ENCODE data around the gene NES.
"Not testable (repeated sequence)": the region's sequence is repeated elsewhere in the genome, so short reads cannot be mapped to it uniquely, and the experiment has no call there.

NES gene

DNA sequence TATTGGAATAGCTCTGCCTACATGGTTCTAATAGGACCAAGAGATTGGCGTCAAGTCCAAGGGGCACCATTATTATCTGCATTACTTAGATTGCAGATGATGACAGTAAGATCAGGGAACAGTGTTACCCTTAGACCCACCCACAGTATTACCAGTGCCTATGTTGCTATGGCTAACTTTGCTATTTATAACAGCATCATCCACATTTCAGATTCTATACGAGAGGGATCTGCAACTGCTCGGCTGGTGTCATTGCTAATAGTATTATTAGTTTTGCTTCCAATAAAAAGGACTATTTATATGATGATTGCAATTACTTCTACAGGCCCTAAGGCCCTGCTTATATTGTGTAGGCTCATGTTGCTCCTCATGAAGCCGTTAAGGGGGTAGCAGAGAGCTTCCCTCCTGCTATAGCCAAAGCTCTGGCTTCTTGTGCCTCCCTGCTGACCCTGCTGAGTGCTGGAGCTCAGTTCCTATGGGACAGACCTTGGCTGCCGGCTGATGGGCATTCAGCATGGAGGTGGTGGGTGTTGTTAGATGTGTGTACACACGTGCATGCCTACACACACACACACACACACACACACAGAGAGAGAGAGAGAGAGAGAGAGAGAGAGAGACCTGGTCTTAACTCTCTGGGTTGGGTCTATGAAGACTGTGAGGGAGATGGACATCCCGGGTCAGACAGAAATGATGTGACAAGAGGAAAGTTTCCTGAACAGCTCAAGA lies 34.0 kb downstream of the NES start:
- DNase-seq = no peak

DNA sequence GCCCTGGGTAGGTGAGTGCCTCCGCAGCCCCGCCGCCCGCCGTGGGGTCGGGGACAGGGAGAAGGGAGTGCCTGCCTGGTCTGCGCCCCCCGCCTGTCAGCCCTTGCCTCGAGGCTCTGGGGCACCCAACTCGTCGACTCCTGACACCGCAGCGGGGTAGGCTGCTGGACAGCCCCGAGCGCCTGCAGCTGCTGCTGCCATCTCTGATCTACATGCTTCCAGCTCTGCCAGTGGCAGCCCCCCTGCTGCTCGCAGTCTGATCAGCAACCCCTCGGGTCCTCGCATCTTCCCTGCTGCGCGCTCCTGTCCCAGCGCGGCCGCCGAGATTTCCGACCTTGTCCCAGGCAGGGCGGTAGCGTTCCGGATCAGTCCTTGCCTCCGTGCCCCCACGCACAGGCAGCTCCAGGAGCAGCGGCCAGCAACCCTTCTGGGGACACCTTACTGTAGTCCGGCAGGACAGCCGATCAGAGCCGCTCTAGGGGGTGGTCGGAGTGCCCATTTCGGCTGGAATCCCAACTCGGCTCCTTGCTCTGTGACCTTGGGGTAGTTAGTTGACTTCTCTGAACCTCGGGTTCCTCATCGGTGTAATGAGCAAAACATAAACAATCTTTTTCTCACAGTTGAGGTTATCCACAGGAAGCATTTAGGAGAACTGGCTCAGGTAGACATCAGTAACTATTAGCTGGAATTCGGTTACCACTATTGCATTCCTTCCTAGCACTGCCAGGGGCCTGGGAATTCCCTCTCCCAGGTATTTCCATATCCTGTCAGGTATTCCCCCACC lies 34.8 kb downstream of the NES start:
- DNase-seq = no peak

DNA sequence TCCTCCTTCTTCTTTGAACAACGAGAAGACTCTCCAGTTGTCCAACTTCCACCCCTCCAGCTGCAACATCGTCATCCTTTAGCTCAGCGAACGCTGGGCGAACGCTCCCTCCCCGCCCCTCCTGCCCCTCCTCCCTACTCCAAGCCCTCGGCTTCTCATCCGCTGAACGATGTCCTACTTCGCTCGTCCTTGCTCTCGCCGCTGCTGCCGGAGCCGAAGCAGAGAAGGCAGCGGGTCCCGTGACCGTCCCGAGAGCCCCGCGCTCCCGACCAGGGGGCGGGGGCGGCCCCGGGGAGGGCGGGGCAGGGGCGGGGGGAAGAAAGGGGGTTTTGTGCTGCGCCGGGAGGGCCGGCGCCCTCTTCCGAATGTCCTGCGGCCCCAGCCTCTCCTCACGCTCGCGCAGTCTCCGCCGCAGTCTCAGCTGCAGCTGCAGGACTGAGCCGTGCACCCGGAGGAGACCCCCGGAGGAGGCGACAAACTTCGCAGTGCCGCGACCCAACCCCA lies 35.4 kb downstream of the NES start, which contains the start of gene BCAN:
Gene BCAN, plus strand, starts transcription at position 357 of the 504 bp plus-strand sequence. CDS start 3,938 bp downstream, outside the sequence.
- no peak for DNase-seq

DNA sequence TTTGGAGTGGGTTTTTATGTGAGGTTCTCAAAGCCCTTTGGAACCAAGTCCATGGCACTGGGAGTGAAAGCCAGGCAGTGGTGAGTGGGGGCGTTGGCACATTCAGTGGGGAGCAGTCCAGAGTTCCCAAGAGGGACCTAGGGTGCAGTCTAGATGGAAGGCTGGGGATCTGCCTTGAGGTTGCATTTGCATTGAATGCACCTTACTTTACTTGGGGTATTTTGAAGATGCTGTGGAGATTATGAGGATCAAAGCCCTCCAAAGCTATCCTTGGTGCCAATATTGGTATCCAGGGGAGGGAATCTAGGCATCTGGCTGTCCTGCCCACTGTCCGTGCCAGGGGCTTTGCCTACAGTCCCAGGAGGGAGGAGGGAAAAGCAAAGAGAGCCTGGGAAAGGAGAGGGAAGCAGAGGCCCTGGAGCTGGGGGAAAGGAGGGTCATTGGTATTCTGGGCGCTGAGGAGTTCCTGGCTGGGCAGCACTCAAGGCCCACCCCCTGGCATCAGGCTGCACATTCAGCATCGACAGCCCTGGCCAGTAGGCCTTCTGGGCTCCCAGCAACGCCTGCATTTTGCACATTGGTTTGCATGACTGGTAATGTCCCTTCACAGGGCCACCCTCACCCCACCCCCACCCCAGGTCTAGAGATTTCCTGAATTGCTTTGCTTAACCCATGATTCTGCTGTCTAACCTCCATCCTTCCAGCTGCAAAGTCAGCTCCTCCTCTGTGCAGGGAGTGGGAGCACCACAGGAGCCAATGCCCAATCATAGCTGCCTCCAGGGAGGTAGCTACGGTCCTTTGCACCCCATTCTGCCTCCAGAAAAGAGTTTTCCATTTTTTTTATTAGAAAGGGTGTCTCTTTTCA lies 36.1 kb downstream of the NES start:
- DNase-seq = no peak

DNA sequence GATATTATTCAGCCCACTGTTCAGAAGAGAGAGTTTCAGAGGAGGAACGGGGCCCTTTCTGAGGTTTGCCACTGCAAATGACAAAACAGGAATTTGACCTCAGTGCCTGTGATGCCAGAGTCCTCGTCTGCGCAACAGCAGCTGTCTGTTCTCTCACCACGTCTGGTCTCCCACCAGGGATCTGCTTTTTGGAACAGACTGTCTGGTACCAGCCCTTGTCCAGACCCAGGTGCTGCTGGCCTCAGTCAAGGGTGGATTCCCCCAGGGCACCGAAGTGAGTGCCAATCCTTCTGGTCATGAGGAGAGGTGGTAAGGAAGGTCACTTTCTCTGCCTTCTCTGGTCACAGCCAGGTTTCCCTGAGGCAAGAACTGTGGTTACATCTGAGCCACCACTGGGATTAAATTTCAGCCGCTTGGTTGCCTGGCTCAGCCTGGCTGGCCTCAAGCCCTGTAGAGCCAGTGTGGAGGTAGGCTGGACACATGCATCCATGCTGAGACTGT lies 37.6 kb downstream of the NES start:
- DNase-seq = no peak

DNA sequence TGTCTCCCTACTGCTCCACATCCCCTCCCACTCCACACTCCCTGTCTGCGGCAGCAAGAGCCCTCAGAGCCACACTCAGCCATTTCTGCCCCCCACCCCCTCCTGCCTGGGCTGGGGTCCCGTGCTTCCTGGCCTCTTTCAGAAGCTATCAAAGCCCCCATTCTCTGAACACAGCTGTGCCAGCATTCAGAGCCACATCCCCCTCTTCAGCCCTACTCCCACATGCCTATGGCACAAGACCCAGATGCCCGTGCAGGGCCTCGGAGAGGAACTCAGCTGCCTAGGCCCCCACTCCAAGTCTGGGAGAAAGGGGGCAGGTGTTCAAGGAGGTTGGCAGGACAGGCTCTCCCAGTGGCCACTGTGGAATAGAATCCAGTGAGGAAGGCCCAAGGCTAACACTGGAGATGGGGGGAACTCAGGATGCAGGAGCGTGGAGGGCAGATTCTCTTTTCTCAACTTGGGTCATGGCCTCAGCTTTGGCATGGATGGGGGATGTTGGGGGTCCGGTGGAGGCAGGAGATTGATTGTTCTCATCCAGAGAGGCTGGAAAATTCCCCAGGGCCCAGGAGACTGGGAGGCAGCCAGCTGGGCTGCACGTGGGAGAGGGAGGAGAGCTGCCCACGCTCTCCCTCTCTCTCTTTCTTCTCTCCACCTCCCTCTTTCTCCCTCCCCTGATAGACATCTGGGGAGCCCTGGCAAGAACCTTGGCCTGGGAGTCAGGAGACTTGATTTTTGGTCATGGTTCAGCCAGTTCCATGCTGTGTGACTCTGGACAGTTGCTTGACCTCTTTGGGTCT lies 38.8 kb downstream of the NES start:
- DNase-seq = no peak

DNA sequence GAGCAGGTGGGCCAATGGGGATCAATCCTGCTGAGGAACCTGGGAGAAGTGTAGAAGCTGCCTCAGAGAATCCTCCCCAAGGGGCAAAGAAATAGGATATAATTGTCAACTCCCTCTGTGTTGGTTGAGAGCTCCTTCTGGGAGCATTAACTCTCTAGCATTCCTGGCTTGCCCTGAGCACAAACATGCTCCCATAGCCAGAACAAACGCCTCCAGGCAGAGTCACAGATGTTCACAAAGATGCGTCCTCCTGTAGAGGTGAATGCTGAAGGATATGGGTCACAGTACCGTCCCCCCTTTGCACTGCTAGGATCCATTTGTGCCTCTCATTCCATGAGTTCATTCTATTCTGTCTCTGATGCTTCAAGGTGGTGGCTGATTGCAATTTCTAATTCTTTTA lies 44.9 kb downstream of the NES start:
- DNase-seq = no peak

DNA sequence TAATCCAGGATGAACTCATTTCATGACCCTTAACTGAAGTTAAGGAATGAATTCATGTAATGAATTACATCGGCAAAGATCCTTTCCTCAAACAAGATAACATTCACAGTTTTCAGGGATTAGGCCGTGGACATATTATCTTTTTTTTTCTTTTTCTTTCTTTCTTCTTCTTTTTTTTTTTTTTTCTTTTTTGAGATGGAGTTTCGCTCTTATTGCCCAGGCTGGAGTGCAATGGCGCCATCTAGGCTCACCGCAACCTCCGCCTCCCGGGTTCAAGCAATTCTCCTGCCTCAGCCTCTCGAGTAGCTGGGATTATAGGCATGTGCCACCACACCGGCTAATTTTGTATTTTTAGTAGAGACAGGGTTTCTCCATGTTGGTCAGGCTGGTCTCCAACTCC lies 46.1 kb downstream of the NES start:
- DNase-seq = not testable (repeated sequence)

DNA sequence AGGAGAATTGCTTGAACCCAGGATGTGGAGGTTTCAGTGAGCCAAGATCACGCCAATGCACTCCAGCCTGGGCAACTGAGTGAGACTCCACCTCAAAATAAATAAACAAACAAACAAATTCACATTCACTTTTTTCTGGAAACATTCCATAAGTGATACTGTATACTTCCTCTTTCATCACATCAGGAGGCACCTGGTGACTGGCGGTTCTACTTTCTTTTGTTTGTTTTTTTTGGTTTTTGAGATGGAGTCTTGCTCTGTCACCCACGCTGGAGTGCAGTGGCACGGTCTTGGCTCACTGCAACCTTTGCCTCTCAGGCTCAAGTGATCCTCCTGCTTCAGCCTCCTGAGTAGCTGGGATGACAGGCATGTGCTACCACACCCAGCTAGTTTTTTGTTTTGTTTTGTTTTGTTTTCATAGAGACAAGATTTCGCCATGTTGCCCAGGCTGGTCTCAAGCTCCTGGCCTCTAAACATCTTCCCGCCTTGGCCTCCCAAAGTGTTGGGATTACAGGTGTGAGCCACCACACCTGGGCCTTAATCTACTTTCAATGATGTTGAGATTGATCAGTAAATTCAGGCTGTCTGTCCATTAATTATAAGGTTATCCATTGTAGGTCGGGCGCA lies 47.3 kb downstream of the NES start:
- no peak for DNase-seq

DNA sequence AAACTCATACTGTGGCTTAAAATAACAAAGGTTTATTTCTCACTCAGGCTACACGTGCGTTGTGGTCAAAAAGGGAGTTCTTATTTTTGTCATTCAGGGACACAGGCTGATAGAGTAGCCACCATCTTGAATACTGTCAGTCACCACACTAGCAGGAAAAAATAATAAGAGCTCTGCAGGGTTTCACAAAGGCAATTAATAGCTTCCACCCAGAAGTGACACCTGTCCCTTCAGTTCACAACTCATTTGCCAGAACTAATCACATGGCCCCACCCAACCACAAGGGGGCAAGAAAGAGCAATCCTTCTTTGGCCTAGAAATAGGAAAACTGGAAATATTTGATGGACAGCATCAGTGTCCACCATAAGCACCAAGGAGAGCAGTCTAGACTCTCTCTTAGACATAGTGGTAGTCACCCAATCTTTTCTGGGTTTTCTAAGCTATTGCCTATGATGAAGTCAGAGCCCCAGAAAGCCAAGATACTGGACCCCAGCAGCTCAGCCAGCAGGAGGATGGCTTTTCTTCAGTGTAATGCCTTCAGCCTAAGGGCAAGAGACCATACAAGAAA lies 49.8 kb downstream of the NES start:
- DNase-seq = no peak

DNA sequence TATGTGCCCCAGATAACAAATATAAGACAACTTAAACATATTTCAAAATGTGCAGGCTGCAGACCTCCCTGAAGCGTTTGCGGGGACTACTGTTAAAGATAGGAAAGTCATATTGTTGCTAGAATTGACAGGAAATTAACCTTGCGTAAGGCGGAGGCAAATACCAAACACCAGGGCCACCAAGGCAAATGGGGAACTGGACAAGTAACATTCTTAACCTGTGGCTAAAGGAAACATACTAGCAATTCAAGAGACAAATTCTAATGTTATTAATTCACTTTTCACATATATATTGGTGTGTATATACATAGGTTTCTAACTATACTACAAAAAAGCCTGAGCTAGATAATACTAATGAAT lies 51.1 kb downstream of the NES start:
- DNase-seq = no peak

DNA sequence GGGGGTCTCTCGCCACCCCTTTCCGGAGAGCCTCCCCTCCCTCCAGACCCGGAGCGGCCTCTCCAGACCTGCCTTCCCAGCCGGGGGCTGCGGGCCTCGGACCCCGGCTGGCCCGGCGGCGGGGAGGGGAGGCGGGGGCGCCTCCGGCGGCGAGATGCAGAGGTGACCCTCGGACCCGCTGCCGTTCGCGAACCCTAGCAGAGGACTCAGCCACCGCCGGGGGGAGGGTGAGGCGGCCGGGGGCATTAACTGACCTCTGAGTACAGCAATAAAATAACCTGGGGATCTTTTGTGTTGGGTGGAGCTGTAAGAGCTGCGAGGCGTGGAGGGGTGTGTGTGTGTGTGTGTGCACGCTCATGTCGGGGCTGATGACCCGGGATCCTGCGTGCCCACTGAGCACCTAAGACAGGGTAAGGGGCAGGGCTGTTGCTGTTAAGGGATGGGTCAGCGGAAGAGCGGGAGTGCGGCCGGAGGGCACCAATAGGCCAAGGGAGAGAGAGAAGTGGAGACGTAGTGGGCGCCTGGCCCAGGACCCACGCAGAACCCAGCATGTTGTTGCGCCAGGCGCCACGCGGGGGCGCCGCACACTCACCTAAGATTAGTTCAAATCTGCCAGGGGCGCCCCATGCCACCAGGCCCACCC lies 51.6 kb downstream of the NES start:
- DNase-seq = peak; percentile 71 to 75

DNA sequence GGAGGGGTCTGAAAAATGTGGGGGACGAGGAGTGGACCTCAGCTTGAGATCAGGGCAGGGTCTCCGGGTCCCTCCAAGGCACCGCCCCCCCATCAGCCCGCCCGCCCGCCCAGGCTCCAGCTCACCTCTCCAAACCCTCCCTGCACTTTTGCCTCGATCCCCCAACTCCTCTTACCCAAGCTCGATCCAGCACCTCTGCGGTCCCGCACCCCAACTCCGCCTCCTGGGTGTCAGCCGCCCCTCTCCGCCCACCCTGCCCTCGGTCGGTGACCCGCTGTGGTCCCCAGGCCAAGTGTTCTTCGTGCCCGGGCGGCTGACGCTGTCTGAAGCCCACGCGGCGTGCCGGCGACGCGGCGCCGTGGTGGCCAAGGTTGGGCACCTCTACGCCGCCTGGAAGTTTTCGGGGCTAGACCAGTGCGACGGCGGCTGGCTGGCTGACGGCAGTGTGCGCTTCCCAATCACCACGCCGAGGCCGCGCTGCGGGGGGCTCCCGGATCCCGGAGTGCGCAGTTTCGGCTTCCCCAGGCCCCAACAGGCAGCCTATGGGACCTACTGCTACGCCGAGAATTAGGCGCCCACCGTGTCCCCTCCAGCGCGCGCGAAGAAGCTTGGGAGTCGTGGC lies 52.3 kb downstream of the NES start:
- DNase-seq = no peak

DNA sequence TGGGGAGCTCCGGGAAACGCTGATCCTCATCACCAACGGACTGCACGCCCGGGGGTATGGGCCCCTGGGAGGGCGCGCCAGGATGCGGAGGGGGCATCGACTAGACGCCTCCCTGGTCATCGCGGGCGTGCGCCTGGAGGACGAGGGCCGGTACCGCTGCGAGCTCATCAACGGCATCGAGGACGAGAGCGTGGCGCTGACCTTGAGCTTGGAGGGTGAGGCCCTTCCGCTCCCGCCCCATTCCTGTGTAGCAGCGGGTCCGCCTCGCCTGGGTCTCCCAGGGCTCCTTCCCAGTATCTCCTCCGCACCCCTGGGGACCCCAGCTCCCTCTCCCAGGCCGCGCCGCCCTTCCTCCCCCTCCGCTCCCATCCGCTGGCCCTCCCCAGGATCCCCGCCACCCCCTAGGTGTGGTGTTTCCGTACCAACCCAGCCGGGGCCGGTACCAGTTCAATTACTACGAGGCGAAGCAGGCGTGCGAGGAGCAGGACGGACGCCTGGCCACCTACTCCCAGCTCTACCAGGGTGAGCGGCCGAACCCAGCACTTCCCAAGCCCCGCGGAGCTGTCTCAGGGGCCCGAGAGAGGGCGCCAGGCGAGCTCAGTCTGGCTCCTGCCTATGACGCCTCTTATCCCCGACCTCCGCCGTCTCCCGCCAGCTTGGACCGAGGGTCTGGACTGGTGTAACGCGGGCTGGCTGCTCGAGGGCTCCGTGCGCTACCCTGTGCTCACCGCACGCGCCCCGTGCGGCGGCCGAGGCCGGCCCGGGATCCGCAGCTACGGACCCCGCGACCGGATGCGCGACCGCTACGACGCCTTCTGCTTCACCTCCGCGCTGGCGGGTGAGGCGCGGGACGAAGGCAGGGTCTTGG lies 53.0 kb downstream of the NES start:
- peak in 1 of 2 donors; percentile 44 for DNase-seq

DNA sequence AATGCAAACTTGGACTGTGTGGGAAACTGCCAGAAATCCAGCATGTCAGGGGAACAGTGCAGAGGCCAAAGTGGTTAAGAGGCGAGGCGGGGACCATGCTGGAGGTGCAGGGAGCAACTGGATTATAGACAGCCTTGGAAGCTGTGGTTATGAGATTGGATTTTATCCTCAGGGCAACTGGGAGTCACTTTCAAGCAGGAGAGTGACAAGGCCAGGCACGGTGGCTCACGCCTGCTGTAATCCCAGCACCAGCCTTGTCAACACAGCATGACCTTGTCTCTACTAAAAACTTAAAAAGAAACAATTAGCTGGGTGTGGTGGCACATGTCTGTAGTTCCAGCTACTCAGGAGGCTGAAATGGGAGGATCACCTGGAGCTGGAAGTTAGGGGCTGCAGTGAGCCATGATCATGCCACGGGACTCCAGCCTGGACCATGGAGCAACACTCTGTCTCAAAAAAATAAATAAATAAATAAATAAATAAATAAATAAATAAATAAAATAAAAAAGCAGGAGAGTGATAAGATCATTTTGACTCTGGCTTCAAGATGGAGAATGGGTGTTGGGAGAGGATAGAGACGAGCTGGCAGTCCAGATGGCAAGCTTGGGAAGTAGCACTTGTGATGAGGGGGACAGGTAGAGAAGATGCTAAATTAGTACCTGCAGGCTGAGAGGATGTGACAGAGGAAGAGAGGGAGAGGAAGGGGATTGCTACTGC lies 54.5 kb downstream of the NES start:
- no peak for DNase-seq

DNA sequence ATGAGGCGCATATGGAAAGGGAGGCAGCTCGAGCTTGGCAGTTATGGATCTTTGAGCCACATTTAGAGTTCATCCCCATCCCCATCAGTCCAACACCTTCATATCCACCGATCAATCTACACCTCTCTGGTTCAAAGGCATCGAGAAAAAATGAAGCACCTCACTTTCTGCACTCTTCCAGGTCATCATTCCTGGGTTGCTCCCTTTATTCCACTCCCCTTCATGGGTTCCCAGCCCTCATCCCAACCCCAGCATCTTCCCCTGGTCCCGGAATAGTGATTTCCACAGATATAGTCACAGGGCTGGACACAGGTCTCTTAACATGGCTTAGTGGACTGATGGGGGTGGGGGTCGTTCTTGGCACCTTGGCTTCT lies 57.6 kb downstream of the NES start:
- DNase-seq = no peak

DNA sequence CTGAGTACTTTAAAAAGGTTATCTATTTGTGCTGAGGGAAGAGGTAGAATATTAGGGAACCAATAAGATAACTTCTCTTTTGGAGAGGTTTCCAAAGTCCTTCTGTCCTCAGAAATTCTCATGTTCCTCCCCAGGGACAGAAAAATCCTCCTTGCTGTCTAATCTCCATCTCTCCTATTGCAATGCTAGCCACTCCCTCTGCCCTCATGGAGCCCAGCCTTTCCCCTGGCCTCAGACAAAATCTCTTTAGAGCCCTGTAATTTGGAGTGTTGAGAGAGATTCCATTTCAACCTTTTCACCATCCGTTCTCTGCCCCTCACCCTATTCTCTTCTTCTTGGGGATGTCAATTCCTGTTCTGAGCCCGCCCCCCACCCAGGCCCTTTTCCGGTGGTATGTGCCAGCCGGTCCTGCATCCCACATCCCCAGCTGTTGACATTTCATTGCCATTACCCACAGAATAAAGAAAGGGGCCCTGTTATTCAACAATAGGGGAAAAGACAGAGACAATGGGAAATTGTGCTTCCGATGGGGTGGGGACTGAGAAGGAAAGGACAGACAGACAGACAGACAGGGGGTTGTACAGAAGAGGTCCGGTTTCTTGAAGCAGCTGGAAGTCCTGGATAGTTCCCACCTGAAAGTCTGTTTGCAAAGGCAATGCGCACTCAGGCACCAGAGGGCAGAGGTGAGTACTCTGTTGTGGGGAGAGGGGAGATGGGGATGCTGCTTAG lies 58.2 kb downstream of the NES start, which contains the start of gene HAPLN2:
Gene HAPLN2, plus strand, starts transcription at position 563 of the 729 bp plus-strand sequence. CDS start 4,076 bp downstream, outside the sequence.
- no peak for DNase-seq

Measured in stimulated activated CD4-positive, alpha-beta T cell treated with anti-CD3 and anti-CD28 coated beads, Interleukin-2, amount 100 ng/mL, for 48 hours (primary cell).